Activated CD8-positive, alpha-beta memory T cell treated with anti-CD3 and anti-CD28 coated beads, Interleukin-2, amount 50 U/mL, for 1 hour (primary cell): ENCODE measurements around the gene TNNT3.

Experiments
- DNase-seq: peaks from one replicate; pipeline ENCODE4 v3.0.0-alpha.2; 2020; ENCODE audit errors: extremely low read depth

TNNT3 gene

GRCh38 chr11:1922481-1923081 lies 3.1 kb downstream of the TNNT3 start:
- no peak for DNase-seq

- no peak for DNase-seq
These were observed 3.9 kb downstream of the TNNT3 start for GRCh38 chr11:1923201-1923956.

DNA sequence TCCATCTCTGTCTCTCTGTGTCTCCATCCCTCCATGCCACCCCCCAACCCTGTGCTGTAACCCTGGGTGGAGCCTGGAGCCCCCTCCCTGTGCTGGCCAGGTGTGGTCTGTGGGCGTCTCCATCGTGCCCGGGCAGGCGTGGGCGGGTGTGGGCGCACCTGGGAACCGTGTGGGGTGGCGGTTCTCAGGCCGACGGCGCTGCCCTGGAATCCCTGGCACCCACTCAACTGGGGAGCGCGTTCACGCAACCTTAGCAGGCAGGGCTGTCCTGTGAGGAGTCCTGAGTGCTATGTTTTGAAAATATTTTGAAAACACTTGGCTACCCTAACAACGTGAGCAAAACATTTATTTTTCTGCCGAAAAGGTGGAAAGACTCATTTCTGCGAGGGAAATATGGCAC lies 4.7 kb downstream of the TNNT3 start:
- DNase-seq: no peak

- no peak for DNase-seq
These were observed 5.3 kb downstream of the TNNT3 start for GRCh38 chr11:1924646-1925372.

DNA sequence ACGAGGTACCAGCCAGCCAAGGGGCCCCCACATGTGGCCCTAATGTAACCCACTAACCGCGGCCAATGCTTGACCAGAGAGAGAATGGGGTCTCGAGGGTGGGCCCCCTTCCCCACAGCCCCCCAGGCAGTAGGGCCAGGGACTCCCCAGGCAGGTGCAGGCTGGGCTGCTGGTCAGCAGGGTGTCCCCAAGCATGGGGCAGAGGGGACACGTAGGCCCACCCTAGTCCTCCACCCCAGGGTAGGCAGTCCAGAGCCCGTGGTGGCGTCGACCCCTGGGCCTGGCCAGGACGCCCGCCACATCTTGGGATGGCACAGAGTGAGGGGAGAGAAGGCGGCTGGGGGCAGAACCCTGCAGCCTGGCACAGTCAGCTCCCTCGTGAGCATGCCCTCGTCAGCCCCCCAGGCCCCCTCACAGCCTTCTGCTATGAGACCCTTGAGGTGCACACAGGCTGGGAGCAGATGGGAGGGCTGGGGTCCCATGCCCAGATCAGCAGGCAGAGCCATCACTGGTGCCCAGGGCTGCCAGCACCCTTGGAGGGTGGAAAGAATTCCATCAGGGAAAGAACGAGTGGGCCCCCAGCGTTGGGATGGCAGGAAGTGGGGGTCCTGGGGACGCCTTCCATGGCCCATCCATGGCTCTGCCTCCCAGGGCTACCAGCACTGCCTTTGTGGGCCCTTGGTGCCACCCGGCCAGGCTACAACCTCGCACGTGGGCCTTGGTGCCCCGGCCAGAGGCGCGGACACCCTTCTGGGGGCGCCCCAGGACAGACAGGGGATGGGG lies 6.1 kb downstream of the TNNT3 start:
- no peak for DNase-seq

DNA sequence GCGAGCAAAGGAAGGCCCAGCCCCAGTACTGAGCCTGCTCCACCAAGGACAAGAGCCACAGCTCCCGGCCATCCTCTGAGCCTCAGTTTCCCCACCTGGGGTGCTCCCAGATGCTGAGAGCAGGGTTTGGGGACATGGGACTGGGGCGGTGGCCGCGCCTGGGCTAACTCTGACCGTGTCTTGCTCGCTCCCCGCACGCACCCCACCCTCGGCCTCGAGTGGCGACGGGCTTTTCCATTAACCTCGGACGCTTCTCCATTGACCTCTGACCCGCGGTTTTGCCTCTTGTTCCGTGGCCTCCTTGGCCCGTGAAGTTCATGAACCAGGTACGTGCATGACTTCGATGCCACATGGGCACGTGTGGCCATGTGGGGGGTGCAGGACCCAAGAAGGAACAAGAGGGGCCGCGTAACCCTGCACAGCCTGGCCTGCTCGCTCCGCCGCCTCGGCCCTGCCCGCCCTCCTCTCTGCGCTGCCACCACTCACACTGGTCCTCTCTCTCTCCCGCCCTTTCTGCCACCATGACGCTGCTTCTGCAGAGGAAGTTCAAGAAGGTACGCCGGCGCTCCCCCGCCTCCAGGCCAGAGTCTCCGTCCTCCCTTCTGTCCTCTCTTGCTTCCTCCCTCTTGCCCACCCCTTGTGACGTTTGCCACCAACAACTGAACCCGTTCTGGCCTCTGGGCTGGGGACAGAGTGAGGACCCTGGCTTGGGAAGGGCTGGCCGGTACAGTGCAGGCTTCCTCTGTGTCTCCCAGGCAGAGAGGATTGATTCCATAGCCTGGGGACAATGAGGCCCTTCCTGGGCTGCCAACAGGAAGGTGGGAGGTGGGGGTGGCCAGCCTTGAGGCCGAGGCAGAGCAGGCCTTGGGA lies 6.9 kb downstream of the TNNT3 start:
- DNase-seq: no peak

DNA sequence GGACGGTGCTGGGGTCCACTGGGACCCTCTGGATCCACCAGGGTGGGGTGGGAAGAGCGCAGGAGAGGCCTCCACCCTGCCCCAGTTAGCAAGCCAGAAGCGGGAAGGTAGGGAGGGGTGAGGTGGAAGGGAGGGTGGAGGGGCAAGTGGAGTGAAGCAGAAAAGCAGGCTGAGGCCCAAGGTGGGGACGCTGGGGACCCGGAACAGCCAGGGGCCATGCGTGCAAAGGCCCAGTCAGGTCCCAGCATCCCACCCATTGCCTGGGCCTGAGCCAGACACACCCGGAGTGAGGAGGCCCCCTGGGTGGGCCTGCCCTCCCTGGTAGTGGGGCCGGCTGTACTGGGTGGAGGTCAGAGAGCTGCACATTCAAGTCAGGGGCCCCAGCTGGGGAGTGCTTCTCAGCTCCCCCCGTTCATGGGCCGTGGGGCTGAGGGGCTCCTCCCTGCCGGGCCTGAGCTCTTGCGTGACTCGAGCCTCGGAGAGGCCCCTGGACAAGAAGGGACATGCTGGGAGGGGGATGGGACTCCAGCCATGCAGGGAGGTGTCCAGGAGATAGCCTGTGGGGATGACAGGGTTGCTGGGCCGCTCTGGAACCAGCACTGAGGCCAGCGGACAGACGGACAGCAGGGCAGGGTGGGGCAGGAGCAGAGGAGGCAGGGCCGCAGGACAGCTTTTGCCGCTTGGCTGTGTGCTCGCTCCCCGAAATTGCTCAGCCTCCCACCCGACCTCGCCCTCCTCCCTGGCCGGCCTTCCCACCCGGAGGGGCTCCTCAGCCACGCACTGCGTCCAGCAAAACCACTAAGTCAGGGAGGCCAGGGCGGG lies 7.7 kb downstream of the TNNT3 start:
- DNase-seq: no peak

GRCh38 chr11:1927848-1928469 lies 8.5 kb downstream of the TNNT3 start:
- no peak for DNase-seq

GRCh38 chr11:1928470-1928890 lies 9.0 kb downstream of the TNNT3 start:
- no peak for DNase-seq

DNA sequence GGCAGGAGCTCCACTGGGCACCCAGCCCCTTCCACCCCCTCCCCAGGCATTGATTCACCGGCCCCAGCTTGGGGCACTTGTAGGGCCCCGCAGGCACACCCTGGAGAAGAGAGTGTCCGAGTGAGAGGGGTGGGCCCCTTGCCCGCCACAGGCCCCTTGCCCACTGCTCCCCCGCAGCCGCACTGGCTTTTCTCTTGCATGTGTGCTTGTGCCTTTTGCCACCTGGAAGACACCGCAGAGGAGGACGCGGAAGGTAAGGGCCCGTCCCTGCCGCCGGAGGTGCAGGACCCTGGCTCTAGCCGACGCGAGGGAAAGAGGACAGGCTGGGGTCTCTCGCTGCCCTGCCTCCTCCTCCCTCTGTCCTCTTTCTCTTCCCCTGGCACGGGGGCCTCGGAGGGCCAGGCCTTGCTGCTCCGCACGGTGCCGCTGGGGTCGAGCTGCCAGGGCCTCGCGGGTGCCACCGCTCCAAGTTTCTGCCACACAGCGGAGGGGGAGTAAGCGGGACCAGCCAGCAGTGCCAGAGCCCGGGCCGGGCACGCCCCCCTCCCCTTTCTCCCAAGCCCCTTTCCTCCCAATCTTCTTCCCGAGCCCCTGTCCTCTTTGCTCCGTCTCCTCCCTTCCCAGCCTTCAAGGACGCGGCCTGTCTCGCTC lies 9.5 kb downstream of the TNNT3 start:
- no peak for DNase-seq

GRCh38 chr11:1929621-1930461 lies 10.3 kb downstream of the TNNT3 start:
- no peak for DNase-seq

GRCh38 chr11:1930462-1930830 lies 10.9 kb downstream of the TNNT3 start:
- DNase-seq: no peak

GRCh38 chr11:1931341-1932104 lies 12.0 kb downstream of the TNNT3 start:
- no peak for DNase-seq

GRCh38 chr11:1932105-1932480 lies 12.6 kb downstream of the TNNT3 start:
- no peak for DNase-seq

- DNase-seq: no peak
These were observed 13.2 kb downstream of the TNNT3 start for GRCh38 chr11:1932681-1933080.

DNA sequence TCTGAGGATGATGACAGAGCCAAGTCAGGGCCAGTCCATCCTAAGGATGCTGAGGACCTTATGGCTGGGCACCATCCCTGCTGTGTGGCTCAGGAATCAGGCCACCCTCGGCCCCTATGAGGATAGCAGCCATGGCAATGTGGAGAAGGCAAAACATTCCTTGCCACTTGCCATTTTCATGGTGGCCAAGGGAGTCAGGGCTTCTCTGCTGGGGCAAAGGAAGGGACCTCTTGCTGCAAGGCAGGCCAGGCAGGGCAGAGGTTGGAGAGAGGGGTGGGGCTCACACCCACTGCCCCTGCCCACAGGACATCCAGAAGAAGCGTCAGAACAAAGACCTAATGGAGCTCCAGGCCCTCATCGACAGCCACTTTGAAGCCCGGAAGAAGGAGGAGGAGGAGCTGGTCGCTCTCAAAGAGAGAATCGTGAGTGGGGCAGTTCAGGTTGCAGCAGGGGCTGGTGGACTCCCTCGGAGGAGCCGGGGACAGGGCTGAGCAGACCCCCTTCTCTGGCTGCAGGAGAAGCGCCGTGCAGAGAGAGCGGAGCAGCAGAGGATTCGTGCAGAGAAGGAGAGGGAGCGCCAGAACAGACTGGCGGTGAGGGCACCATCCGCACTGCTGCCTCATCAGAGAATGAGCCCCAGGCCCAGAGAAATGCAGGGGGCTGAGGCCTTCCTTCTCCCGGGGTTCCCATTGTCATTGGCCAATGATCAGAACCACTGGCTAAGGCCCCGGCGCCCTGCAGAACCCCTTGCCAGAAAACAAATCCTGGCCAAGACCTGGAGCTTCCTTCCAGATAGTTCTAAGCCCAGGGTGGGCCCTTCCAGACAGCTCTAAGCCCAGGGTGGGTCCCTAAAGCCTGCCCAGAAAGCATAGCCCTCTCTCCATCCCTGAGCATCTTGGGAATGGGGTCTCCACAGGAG lies 14.2 kb downstream of the TNNT3 start:
- no peak for DNase-seq
